ENCODE results near the gene HTRA3.

The HTRA3 gene

GRCh38 chr4:8303081-8303480 lies 33.5 kb downstream of the HTRA3 start:
- Mint-ChIP-seq H3K4me3 (no peak overlapping the region), H3K27ac (no peak overlapping the region), H3K36me3 (peaks cover 2% of the 10 kb centered on the region), H3K4me1 (no peaks in the 10 kb centered on the region), H3K27me3 (peaks cover 9% of the 10 kb centered on the region), H3K9me3 (peaks cover 10% of the 10 kb centered on the region)
- DNase-seq (ENCODE audit: low spot score in 2 of 2): no peak
- no peak for ATAC-seq (ENCODE audit: low read depth)

GRCh38 chr4:8303485-8304281 lies 34.1 kb downstream of the HTRA3 start:
- Mint-ChIP-seq H3K27me3 (peaks cover 8% of the 10 kb centered on the region), H3K4me3 (no peak overlapping the region), H3K27ac (no peak overlapping the region), H3K36me3 (peaks cover 2% of the 10 kb centered on the region), H3K4me1 (no peaks in the 10 kb centered on the region), H3K9me3 (peaks cover 10% of the 10 kb centered on the region)
- ATAC-seq (ENCODE audit: low read depth) (no peak), DNase-seq (ENCODE audit: low spot score in 2 of 2) (no peak)

GRCh38 chr4:8304827-8305695 lies 35.5 kb downstream of the HTRA3 start:
- Mint-ChIP-seq H3K27me3 (peaks cover 12% of the 10 kb centered on the region), H3K27ac (no peak overlapping the region), H3K4me1 (no peaks in the 10 kb centered on the region), H3K36me3 (peaks cover 2% of the 10 kb centered on the region), H3K4me3 (no peak overlapping the region), H3K9me3 (peaks cover 10% of the 10 kb centered on the region)
- DNase-seq (ENCODE audit: low spot score in 2 of 2) (no peak), ATAC-seq (ENCODE audit: low read depth) (no peak)

GRCh38 chr4:8305851-8306471 lies 36.4 kb downstream of the HTRA3 start:
- Mint-ChIP-seq H3K9me3 (peaks cover 5% of the 10 kb centered on the region), H3K36me3 (no peaks in the 10 kb centered on the region), H3K27ac (no peak overlapping the region), H3K27me3 (peaks cover 12% of the 10 kb centered on the region), H3K4me3 (no peak overlapping the region), H3K4me1 (no peaks in the 10 kb centered on the region)
- DNase-seq (ENCODE audit: low spot score in 2 of 2): no peak
- ATAC-seq (ENCODE audit: low read depth): no peak

- Mint-ChIP-seq H3K36me3 (no peaks in the 10 kb centered on the region), H3K4me1 (no peaks in the 10 kb centered on the region), H3K4me3 (no peak overlapping the region), H3K27ac (no peak overlapping the region), H3K9me3 (peaks cover 4% of the 10 kb centered on the region), H3K27me3 (peaks cover 12% of the 10 kb centered on the region)
- ATAC-seq (ENCODE audit: low read depth) (no peak), DNase-seq (ENCODE audit: low spot score in 2 of 2) (no peak)
These were observed 37.0 kb downstream of the HTRA3 start for GRCh38 chr4:8306511-8307021.

GRCh38 chr4:8307121-8307520 lies 37.6 kb downstream of the HTRA3 start:
- H3K27me3 Mint-ChIP-seq: peaks cover 10% of the 10 kb centered on the region
- H3K4me1 Mint-ChIP-seq: no peaks in the 10 kb centered on the region
- no peak for ATAC-seq (ENCODE audit: low read depth)
- peaks cover 4% of the 10 kb centered on the region for H3K9me3 Mint-ChIP-seq
- DNase-seq (ENCODE audit: low spot score in 2 of 2): no peak
- H3K36me3 Mint-ChIP-seq: no peaks in the 10 kb centered on the region
- no peak overlapping the region for H3K27ac Mint-ChIP-seq
- no peak overlapping the region for H3K4me3 Mint-ChIP-seq

- Mint-ChIP-seq H3K27me3 (peaks cover 13% of the 10 kb centered on the region), H3K9me3 (peaks cover 5% of the 10 kb centered on the region), H3K4me1 (no peaks in the 10 kb centered on the region), H3K4me3 (no peak overlapping the region), H3K36me3 (no peaks in the 10 kb centered on the region), H3K27ac (no peak overlapping the region)
- ATAC-seq (ENCODE audit: low read depth) (no peak), DNase-seq (ENCODE audit: low spot score in 2 of 2) (no peak)
These were observed 38.2 kb downstream of the HTRA3 start for GRCh38 chr4:8307714-8308113.

- Mint-ChIP-seq H3K27ac (no peak overlapping the region), H3K36me3 (no peaks in the 10 kb centered on the region), H3K27me3 (peaks cover 14% of the 10 kb centered on the region), H3K4me3 (no peak overlapping the region), H3K4me1 (no peaks in the 10 kb centered on the region), H3K9me3 (peaks cover 8% of the 10 kb centered on the region)
- ATAC-seq (ENCODE audit: low read depth): no peak
- no peak for DNase-seq (ENCODE audit: low spot score in 2 of 2)
These were observed 38.6 kb downstream of the HTRA3 start for GRCh38 chr4:8308144-8308543.

GRCh38 chr4:8308856-8309771 lies 39.6 kb downstream of the HTRA3 start:
- no peaks in the 10 kb centered on the region for H3K4me1 Mint-ChIP-seq
- no peak overlapping the region for H3K4me3 Mint-ChIP-seq
- H3K27ac Mint-ChIP-seq: no peak overlapping the region
- H3K9me3 Mint-ChIP-seq: peaks cover 7% of the 10 kb centered on the region
- peaks cover 12% of the 10 kb centered on the region for H3K27me3 Mint-ChIP-seq
- no peak for DNase-seq (ENCODE audit: low spot score in 2 of 2)
- ATAC-seq (ENCODE audit: low read depth): no peak
- H3K36me3 Mint-ChIP-seq: no peaks in the 10 kb centered on the region

- Mint-ChIP-seq H3K27ac (no peak overlapping the region), H3K36me3 (no peaks in the 10 kb centered on the region), H3K4me3 (no peak overlapping the region), H3K9me3 (peaks cover 7% of the 10 kb centered on the region), H3K27me3 (peaks cover 12% of the 10 kb centered on the region), H3K4me1 (no peaks in the 10 kb centered on the region)
- no peak for DNase-seq (ENCODE audit: low spot score in 2 of 2)
- no peak for ATAC-seq (ENCODE audit: low read depth)
These were observed 40.8 kb downstream of the HTRA3 start for GRCh38 chr4:8310306-8310705.

GRCh38 chr4:8311101-8312068 lies 41.8 kb downstream of the HTRA3 start:
- Mint-ChIP-seq H3K4me1 (peaks cover 2% of the 10 kb centered on the region), H3K36me3 (no peaks in the 10 kb centered on the region), H3K4me3 (no peak overlapping the region), H3K9me3 (peaks cover 7% of the 10 kb centered on the region), H3K27me3 (peaks cover 10% of the 10 kb centered on the region), H3K27ac (no peak overlapping the region)
- DNase-seq (ENCODE audit: low spot score in 2 of 2) (no peak), ATAC-seq (ENCODE audit: low read depth) (no peak)

- ATAC-seq (ENCODE audit: low read depth) (no peak), DNase-seq (ENCODE audit: low spot score in 2 of 2) (no peak)
- H3K4me1 Mint-ChIP-seq: peaks cover 2% of the 10 kb centered on the region
- H3K9me3 Mint-ChIP-seq: peaks cover 7% of the 10 kb centered on the region
- peaks cover 10% of the 10 kb centered on the region for H3K27me3 Mint-ChIP-seq
- H3K36me3 Mint-ChIP-seq: no peaks in the 10 kb centered on the region
- no peak overlapping the region for H3K4me3 Mint-ChIP-seq
- H3K27ac Mint-ChIP-seq: no peak overlapping the region
These were observed 42.5 kb downstream of the HTRA3 start for GRCh38 chr4:8312069-8312445.

Measured in memory B cell (primary cell).